ENCODE data around the gene RALB. TPM values are rescaled to one million over a fixed set of nuclear protein-coding genes. Genes with fewer than 3 reads are reported as not detected.

Gene RALB
- total and polyA plus RNA-seq, 2 of the 8 experiments (the other 6 are each of a cell fraction or from before 2014, with no cell fraction given), result 12.0 to 16.6 TPM

GRCh38 chr2:120287183-120288015 is 34.7 kb downstream of the RALB start (continued):
- no peak for TF ChIP-seq CHD7 (IDR thresholded peaks at IDR 0.05; ENCODE audit: insufficient replicate concordance, low read length)
- TF ChIP-seq, protein P1, sequence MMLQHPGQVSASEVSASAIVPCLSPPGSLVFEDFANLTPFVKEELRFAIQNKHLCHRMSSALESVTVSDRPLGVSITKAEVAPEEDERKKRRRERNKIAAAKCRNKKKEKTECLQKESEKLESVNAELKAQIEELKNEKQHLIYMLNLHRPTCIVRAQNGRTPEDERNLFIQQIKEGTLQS (IDR thresholded peaks at IDR 0.05; ENCODE audit: insufficient read depth, low read depth, low read length), result no peak
- TF ChIP-seq MAX (IDR thresholded peaks at IDR 0.05), result no peak
- TF ChIP-seq ASH2L (IDR thresholded peaks at IDR 0.05; ENCODE audit: low read length), result no peak
